NCI-H2227 (cell line): Measurements from ENCODE around the gene C4orf36.
A peak's percentile ranks its signal among the peaks of the same experiment; 100 is the strongest.

Source experiments
- DNase-seq: peaks from one replicate; lab custom pipeline; 2025; ENCODE audit not compliant: unreplicated experiment; lab: John Stamatoyannopoulos, UW

C4orf36 gene, protein sequence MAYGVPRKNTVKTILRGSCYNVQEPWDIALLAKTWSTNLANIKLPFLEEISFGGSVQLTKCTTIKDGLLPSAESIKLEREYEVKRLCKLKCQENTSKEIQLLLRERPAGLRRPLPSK

GRCh38 chr4:86891762-86892635 is at the start of gene C4orf36:
Gene C4orf36 (minus strand): TSS chr4:86892422. CDS start chr4:86891520, 902 bp downstream.
- peak; percentile 65 for DNase-seq

DNA sequence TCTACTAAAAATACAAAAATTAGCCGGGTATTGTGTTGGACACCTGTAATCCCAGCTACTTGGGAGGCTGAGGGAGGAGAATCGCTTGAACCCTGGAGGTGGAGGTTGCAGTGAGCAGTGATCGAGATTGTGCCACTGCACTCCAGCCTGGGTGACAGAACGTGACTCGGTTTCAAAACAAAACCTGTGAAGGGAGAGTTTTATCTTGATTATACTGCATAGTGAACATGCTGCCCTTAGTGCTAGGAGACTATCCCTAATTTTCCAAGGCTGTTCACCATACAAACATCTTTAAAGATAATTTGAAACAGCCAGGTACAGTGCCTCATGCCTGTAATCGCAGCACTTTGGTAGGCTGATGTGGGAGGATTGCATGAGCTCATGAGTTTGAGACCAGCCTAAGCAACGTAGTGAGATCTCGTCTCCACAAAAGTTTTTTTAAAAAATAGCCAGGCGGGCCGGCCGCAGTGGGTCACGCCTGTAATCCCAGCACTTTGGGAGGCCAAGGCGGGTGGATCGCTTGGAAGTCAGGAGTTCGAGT is 48.8 kb upstream of the C4orf36 start:
- no peak for DNase-seq

GRCh38 chr4:86939729-86940575 is 47.7 kb upstream of the C4orf36 start:
- no peak for DNase-seq

DNA sequence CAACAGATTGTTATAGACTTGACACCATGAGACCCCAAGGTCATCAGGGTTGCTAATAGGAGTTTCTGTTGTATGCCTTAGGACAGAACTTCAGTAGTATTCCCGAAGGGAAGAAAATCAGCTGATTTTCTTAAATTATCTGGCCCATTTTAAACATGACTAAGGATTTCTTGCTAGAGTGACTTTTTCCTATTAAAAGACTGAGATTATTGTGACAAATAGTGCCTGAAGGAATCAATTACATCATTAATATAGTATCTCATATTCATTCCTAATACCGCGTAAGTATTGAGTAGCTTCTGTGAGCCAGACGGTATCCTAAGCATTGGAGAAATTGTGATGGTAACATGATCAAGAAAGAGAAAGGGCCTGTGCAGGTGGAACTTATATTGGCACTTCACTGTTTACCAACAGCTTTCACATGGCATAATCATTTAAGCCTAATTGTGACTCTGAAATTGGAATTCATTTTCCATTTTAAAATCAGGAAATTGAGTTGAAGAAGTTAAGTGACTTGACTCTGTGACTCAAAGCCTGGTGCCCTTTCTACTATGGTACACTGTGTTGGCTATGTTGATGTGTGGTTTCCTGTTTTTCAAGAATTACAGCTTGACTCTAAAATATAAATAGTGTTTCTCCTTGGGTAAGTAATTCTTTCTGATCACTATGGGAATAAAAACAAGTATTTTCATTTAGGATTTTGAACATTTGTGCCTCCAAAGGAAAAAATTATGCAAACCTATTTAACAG is 46.7 kb upstream of the C4orf36 start:
- no peak for DNase-seq

DNA sequence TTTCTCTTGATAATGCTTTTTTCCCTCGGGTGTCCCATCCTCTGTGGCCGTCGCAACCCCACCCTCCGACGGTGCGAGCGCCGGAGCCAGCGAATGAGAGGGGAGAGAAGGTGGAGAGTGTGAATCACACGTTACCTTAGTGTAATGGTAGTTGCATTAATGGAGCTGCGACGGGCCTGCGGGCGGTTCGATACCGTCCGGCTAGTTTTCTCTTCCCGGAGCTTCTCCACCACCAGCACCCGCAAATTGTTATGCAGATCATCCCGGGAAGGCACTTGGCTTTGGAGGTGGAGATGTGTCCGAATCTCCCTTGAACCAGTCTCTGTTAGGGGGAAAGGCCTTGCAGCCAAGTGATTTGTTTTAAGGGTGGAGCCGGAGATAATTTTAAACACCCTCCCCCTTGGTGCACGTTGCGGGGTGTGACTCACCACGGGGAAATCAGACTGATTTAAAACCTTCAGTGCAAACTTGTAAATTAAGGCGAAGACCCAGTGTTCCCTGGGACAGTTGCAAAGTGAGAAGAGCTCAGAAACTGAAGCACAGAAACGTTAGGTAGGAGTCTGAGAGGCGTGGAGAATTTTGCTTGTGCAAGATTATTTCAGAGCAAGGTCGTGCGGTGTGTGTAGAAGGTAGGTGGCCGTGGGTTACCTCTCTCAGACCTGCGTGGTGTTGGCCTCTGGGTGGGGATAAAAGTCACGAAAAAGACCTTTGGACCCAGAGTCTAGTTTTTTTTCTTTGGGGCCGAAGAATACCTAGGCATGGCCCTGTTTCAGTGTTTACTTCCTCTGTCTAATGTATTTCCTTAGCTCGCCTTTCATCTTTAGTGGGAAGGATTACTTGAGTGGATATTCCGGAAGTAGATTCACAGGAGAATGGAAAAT is 43.9 kb upstream of the C4orf36 start:
- DNase-seq = peak; percentile 33

GRCh38 chr4:86935566-86935852 is 43.3 kb upstream of the C4orf36 start:
- no peak for DNase-seq

DNA sequence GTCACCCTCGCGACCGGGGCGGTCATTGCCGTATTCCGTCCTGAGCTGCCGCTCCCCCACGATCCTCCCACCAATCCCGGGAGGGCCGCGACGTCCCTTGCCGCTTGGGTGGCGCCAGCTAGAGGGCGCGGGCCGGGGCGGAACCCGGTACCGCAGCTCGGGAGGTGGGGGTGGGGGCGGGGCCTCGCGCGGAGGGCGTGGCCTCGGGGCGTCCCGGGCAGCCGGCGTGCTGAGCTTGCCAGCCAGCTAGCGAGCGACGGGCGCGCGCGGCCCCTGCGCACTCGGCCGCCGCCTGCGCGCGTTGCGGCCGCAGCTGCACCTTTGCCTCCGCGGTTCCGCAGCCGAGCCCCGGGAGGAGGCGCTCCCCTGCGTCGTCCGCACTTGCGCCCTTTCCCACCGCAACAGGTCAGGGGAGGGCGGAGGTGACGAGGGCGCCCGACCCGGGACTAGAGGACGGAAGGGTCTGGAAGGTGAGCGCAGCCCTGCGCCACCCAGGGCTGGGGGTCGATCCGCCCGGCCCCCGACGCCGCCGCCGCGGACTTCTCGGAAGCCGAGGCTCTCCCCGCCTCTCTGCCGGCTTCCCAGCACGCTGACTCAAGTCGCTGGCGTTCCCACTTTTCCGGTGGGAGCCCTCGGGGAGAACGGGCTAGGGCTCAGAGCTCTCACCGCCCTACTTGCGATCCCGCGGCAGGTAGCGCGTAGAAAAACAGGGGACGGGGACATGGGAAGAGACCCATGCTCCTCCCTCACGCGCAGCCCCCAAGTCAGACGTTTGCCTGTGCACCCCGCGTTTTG is 42.7 kb upstream of the C4orf36 start, which contains the start of gene AFF1:
Gene AFF1 (plus strand): TSS at position 241 of the 795 bp plus-strand sequence. CDS start 13,523 bp downstream, outside the sequence.
- peak; percentile 90 for DNase-seq

DNA sequence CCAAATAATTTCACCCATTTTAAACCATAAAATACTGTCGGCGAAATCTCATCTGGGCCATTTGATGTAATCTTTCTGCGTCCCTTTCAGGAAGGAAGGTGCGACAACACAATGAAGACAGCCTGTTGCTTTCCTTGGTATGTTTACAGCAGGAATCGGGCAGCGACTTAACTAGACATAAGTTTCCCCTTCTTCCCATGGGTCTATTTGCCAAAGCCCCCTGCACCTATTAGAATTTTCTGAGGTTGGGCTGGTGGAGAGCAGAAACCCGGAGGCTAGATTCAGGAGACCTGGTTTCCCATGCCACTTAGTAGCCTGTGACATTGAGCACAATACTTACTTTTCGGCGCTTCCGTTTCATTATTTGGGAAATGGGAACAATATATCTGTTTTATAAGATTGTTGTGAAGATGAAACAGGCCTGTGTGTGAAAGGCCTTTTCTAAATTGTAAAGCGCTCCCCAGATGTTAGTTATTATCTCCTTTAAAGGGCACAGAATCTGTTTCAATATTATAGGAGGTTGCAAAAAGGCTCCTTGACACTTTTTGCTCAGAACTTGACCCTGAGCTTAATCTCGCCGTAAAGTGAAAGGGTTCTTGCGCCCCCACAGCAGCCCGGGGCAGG is 42.0 kb upstream of the C4orf36 start:
- peak; percentile 27 for DNase-seq

GRCh38 chr4:86928400-86929255 is 36.4 kb upstream of the C4orf36 start:
- no peak for DNase-seq

DNA sequence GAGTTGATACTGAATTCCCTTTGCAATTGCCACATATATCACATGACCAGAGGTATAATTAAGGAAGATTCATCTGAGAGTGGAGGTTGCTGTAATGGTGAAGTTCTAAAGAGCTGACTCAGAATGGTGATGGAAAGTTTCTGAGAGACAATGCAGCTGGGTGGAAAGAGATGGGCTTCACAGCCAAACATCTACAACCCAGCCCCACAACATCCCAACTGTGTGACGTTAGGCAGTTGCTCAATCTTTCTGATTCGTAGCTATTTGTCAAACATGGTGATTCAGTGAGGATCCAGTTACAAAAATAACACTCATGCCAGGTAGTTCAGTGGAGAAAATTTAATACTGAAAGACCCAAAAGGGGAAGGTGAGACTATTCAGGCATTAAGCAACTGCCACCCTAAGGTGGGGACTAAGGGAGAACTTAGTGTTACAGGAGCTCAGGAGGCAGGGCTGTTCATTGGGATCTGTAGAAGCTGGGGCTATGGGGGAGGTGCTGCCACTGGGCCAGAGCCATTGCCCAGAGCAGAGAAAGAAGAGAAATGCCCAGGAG is 35.7 kb upstream of the C4orf36 start:
- DNase-seq = no peak

DNA sequence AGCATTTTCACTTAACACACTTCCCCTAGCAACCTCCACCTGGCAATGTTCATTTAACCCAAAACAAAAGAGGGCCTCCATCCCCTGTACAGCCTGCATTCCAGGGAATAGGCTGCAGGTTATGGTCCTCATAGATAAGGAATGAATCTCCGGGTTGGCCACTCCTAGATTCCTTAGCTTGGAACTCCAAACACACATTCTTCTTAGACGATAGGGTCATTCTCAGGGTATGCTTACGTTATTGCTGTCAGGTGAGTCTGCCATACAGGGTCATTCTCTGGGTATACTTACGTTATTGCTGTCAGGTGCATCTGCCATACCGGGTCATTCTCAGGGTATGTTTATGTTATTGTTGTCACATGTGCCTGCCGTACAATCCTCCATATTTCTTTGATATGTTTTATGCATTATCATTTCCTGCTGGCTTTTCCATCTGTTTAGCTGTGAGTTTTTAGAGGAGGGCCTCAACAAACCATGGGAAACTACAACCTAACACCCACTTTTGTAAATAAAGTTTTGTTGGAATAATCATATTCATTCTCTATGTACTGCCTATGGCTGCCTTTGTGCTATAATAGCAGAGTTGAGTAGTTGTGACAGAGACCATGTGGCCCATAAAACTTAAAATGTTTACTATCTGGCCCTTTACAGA is 34.3 kb upstream of the C4orf36 start:
- no peak for DNase-seq

- DNase-seq = no peak
Measured at GRCh38 chr4:86924811-86925210, 32.6 kb upstream of the C4orf36 start.

DNA sequence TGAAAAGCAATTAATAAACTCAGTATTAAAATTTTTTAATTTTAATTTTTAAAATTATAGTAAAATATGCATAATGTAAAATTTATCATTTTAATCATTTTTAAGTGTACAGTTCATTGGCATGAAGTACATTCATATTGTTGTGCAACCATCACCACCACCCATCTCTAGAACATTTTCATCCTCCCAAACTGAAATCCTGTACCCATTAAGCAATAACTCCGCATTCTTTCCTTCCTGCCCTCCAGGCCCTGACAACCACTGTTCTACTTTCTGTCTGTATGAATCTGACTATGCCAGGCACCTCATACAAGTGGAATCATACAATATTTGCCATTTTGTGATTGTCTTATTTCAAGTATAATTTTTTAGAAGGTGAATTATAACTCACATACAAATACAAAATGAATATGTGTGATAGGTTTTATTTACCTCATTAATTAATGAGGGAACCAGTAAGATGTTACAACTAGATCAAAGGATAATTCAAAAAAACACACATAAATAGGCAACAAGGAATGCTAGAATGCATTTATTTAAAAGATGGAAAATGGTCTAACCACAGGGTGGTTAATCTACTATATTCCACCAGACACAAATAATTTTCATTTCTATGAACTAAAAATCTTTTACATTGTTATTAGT is 29.5 kb upstream of the C4orf36 start:
- DNase-seq = no peak

GRCh38 chr4:86919561-86920223 is 27.5 kb upstream of the C4orf36 start:
- DNase-seq = no peak

GRCh38 chr4:86918539-86919072 is 26.4 kb upstream of the C4orf36 start:
- DNase-seq = no peak
